Muscle layer of duodenum (tissue), 2 donors: ENCODE results near the gene ARID3C.

Experiments used
- H3K27ac ChIP-seq: one replicate; pipeline ENCODE4 v1.7.0; 2013; ENCODE audit warnings: mild to moderate bottlenecking, low read length
- H3K27me3 ChIP-seq: one replicate; pipeline ENCODE4 v1.7.0; 2013; ENCODE audit warnings: low read depth, mild to moderate bottlenecking, control low read depth, low read length
- H3K36me3 ChIP-seq, 2 donors: one replicate each; pipeline ENCODE4 v1.7.0; 2013; ENCODE audit warnings: low read length in 2 of 2, control low read depth in 1 of 2, mild to moderate bottlenecking in 1 of 2; ENCODE audit not compliant: insufficient read depth in 2 of 2, control insufficient read depth in 1 of 2
- H3K4me1 ChIP-seq, 2 donors: one replicate each; pipeline ENCODE4 v1.7.0; 2013; ENCODE audit warnings: low read length in 2 of 2, mild to moderate bottlenecking in 2 of 2, control low read depth in 1 of 2, moderate library complexity in 1 of 2; ENCODE audit not compliant: insufficient read depth in 2 of 2, control insufficient read depth in 1 of 2
- H3K4me3 ChIP-seq, 2 donors: one replicate each; pipeline ENCODE4 v1.7.0; 2013; ENCODE audit warnings: low read length in 2 of 2, low read depth in 1 of 2, mild to moderate bottlenecking in 1 of 2
- H3K9me3 ChIP-seq, 2 donors: one replicate each; pipeline ENCODE4 v1.7.0; 2013; ENCODE audit warnings: low read length in 2 of 2, control low read depth in 1 of 2, mild to moderate bottlenecking in 1 of 2; ENCODE audit not compliant: control insufficient read depth in 1 of 2
- donor health status: healthy.

ARID3C gene, protein sequence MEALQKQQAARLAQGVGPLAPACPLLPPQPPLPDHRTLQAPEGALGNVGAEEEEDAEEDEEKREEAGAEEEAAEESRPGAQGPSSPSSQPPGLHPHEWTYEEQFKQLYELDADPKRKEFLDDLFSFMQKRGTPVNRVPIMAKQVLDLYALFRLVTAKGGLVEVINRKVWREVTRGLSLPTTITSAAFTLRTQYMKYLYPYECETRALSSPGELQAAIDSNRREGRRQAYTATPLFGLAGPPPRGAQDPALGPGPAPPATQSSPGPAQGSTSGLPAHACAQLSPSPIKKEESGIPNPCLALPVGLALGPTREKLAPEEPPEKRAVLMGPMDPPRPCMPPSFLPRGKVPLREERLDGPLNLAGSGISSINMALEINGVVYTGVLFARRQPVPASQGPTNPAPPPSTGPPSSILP

DNA sequence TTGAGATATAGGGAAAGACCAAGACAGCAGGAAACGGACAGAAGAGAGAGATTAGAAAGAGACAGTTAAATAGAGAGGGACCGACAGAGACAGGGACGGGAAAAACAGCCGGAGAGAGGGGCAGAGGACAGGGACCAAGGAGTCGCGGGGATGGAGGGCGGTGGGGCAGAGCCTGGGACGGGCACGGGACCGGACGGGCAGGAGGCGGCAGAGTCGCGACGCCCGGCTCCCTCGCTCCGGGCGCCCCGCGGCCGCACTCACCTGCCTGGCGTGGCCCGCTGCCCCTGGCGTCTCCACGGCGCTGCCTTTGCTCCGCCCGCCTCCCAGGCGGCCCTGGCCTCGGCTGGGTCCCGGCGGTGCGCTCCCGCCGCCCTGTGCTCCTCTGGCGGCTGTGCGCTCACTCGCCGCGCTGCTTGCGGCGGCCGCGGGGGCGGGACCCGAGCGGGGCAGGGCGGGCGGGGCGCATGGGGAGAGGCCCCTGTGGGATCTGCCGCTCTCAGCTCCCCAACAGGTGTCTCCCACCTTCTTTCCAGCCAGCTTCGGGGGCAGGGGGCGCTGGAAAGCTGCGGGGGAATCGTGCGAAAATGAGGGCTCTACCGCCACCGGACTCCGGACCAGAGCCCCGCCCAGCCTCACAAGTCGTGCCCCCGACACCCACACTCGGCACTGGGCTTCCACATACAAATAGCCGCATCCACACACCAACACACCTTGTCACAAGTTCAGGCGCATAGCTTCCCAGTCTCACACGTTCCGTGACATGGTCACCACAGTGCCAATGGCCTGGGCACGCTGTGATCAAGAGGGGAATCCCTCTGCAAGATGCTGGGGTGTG is at the start of gene ARID3C:
ARID3C (minus strand) TSS at position 411 of the 835 bp plus-strand sequence. CDS start 1,052 bp downstream, outside the sequence.
- H3K27ac ChIP-seq, result no peak within 1 kb of the TSS
- H3K4me1 ChIP-seq, result peaks cover 4 to 11% of the 10 kb centered on the region in 2 donors
- H3K9me3 ChIP-seq, result no peaks in the 10 kb centered on the region
- peak within 1 kb of the TSS; percentile 33 to 49 for H3K4me3 ChIP-seq
- H3K36me3 ChIP-seq, result no peaks in the 10 kb centered on the region
- H3K27me3 ChIP-seq, result peaks cover 53% of the 10 kb centered on the region

DNA sequence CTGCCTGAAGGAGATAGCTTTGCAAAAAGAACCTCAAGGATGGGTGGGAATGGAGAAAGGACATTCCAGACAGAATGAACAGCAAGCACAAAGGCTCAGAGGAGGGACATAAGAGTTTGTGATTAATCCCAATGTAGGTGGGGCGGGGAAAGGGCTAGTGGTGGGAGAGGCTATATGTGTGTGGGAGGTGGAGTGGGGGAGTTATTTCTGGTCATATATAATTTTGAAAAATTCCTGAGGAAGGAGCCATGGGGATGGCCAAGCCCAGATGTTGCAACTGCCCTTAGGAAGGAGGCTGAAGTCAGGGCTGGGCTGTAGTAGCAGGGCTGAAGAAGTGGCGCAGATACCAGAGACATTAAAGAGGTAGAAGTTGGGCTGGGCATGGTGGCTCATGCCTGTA is 47.0 kb upstream of the ARID3C start:
- no peaks in the 10 kb centered on the region for H3K27me3 ChIP-seq
- H3K27ac ChIP-seq, result no peak overlapping the region
- no peaks in the 10 kb centered on the region for H3K36me3 ChIP-seq
- no peaks in the 10 kb centered on the region for H3K4me1 ChIP-seq
- no peak overlapping the region for H3K4me3 ChIP-seq
- H3K9me3 ChIP-seq, result no peaks in the 10 kb centered on the region

DNA sequence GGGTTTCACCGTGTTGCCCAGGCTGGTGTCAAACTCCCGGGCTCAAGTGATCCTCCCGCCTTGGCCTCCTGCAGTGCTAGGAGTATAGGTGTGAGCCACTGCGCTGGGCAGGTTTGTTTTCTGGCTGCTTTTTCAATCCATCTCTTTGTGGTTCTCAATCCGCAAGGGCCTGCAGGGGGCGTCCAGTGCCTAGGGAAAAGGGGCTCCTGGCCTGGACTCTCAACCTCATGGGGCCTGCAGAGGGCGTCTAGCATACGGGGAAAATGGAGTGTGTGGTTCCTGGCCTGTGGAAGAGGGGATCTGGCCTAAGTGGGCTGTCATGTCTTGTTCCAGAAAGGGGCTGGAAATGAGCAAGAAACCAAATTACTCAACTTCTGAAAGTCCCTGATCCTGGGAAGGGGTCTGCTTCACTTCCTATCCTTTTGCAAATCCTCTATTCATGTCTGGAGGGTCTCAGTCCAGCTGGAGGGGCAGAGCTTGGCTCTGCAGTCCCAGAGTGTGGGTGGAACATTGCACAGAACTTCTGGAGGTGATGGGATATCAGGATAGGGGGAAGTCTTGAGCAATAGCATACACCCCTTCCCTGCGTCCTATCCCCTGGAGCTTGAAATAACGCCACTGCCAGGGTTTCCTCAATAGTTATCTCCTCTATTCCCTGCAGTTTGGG is 46.3 kb upstream of the ARID3C start:
- no peaks in the 10 kb centered on the region for H3K36me3 ChIP-seq
- no peak overlapping the region for H3K27ac ChIP-seq
- no peaks in the 10 kb centered on the region for H3K27me3 ChIP-seq
- H3K4me3 ChIP-seq, result no peak overlapping the region
- H3K4me1 ChIP-seq, result no peaks in the 10 kb centered on the region
- no peaks in the 10 kb centered on the region for H3K9me3 ChIP-seq

DNA sequence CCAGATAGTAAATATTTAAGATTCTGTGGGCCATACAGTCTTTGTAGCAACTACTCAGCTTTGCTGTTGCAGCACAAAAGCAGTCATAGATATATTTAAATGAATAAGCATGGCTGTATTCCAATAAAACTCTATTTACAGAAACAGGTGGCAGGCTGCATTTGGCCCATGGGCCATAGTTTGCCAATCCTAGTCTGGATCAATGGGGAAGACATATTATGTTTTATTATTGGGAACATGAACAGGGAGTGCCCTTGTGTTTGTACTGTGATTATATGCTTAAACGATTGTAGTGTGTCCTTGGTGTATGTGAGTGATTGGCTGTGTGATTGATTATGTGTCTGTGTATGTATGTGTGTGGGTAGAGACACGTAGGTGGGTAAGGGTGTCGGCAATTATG is 45.6 kb upstream of the ARID3C start:
- H3K36me3 ChIP-seq, result no peaks in the 10 kb centered on the region
- no peak overlapping the region for H3K4me3 ChIP-seq
- H3K27me3 ChIP-seq, result no peaks in the 10 kb centered on the region
- H3K9me3 ChIP-seq, result no peaks in the 10 kb centered on the region
- no peaks in the 10 kb centered on the region for H3K4me1 ChIP-seq
- no peak overlapping the region for H3K27ac ChIP-seq

DNA sequence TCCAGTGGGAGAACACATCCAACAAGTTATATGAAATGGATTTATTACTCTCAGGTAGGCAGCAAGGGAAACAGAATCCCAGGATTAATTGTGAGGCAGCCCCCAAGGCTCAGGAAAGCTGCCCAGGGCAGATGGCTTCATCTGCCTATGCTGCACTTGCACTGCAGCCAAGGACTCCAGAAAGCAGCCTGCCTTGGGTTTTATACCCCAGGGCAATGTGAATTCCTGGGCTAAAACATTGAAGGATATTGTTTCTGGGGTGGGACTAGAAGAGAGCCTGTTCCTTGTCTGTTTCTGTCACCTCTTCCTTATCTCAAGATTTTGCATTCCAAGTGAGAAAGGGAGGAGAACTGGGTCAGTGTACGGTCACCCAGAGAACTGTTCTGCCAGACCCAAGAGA is 42.4 kb upstream of the ARID3C start:
- no peaks in the 10 kb centered on the region for H3K36me3 ChIP-seq
- H3K4me3 ChIP-seq, result no peak overlapping the region

DNA sequence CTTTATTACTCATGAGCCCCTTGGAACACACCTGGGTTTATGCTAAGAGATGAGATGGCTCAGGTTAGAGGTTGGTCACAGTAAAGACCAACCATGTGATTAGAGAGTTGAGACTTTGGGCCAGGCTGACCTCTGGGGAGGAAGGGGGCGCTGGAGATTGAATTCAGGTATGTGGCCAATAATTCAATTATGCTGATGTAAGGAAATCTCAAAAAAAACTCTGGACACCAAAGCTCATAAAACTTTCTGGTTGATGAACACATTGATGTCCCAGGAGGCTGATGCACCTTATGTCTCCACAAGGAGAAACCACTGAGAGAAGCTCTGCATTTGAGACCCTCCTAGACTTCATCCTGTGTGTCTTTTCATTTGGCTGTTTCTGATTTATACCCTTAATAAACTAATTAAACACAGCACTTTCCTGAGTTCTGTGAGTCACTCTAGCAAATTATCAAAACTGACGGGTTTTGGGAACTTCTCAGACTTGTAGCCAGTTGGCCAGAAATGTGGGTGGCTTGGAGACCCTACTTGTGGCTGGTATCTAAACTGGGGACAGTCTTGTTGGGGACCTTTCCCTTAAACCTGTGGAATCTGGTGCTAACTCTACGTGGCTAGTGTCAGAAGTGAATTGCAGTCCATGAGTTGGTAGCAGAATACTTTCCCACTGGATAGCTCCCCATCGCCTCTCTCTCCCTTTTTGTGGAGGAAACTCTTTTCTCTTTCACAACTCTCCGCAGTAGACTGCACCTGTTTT is 41.1 kb upstream of the ARID3C start:
- no peaks in the 10 kb centered on the region for H3K27me3 ChIP-seq
- H3K9me3 ChIP-seq, result no peaks in the 10 kb centered on the region
- H3K4me1 ChIP-seq, result peaks cover 0 to under 1% of the 10 kb centered on the region in 2 donors
- no peak overlapping the region for H3K27ac ChIP-seq
- H3K4me3 ChIP-seq, result no peak overlapping the region
- H3K36me3 ChIP-seq, result no peaks in the 10 kb centered on the region

More for the DNA sequence above, 42.4 kb upstream of the ARID3C start:
- Histone ChIP-seq H3K27me3 (no peaks in the 10 kb centered on the region), H3K9me3 (no peaks in the 10 kb centered on the region), H3K4me1 (no peaks in the 10 kb centered on the region), H3K27ac (no peak overlapping the region)

DNA sequence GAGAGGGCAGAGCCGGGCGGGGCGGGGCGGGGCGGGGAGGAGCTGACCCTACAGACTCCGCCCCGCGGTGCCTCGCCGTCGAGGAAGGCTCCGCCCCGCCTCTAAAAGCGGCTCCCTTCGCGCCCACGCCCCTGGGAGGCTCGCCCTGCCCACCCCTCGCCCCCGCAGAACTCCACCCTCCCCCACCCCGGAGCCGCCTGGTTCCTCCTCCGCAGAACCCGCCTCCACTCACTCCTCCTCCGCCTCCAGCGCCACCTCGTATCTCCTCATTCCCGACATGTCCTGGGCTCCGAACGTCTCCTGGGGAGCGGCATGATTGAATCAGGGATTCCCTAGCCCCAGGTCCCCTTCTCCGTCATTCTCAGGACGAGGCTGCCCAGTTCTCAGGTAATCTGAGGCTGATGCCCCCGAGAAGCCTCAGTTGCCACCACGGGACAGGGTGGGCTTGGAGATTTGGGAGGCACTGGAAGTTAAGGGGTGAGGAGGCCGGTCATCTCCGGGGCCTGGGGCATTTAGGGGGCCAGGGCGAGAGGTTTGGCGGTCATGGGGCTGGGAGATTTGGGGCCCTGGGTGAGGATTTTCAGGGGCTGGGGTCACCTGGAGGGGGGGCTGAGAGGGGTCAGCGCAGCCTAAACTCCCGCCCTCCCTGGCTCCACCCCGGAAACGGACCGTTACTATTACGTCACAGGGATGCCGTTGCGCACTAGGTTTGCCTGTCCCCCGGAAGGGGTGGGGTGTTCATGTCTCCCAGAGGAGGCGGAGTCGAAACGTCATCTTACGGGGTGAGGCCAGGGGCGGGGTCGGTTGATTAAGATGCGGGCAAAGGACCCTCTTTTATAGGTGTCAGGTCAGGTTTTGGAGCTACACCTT is 36.8 kb upstream of the ARID3C start:
- Histone ChIP-seq H3K27me3 (no peaks in the 10 kb centered on the region), H3K4me3 (peak overlapping the region; percentile 76 to 85), H3K9me3 (no peaks in the 10 kb centered on the region), H3K4me1 (peaks cover 5 to 8% of the 10 kb centered on the region in 2 donors), H3K27ac (peak overlapping the region; percentile 96), H3K36me3 (peaks cover under 1 to 21% of the 10 kb centered on the region in 2 donors)

DNA sequence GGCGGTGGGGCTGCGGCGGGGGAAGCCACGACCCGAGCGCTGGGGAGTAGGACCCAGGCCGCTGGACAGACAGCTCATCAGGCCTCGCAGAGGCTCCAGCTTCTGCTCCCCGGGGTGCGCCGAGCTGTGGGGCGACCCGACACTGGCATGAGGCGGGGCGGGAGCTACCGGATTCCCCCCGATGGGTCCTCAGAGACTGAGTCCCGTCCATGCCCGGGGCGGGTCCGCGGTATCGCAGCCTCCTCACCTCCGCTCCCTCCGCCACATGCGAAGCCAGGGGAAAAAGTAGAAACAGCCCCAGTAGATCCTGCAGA is 36.2 kb upstream of the ARID3C start:
- H3K36me3 ChIP-seq, result peaks cover 4 to 27% of the 10 kb centered on the region in 2 donors
- peak overlapping the region; percentile 56 to 76 for H3K4me3 ChIP-seq
- H3K27ac ChIP-seq, result peak overlapping the region; percentile 85
- no peaks in the 10 kb centered on the region for H3K9me3 ChIP-seq
- H3K4me1 ChIP-seq, result peaks cover 5 to 8% of the 10 kb centered on the region in 2 donors
- H3K27me3 ChIP-seq, result no peaks in the 10 kb centered on the region

DNA sequence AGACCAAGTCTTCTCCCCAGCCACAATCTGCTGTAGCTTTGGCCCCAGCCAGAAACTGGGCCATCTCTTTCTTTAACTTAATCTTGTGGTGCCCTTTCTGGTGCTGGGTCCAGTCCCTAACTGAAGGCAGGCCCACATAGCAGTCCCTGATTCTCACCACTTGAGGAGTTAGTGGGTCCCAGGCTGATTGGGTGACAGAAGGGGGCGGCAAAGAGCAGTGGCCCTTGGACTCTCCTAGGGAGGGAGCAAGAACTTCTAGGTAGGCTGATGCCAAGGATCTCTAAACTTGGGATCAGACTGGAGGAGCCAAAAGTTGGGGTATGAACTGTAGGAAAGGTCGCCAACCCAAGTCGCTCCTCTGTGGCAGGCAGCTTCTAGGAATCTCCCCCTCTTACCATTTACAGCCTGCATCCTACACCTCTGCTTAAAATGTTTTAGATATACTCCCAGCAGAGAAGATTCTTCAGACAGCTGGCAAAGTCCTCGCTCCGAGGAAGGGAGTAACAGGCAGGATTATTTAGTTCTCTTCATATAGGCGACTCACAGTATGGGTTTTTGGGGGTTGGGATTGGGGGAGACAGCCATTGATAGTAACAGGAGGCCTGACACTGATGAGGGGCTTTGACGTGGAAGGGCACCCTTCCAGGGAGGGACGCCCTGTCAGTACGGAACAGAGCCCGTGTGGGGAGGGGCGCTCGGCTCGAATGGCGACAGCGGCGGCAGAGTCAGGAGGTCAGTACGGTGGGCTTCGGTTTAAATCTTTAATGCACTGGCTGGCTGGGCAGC is 35.6 kb upstream of the ARID3C start:
- H3K27me3 ChIP-seq, result no peaks in the 10 kb centered on the region
- H3K9me3 ChIP-seq, result no peaks in the 10 kb centered on the region
- peak overlapping the region; percentile 85 for H3K27ac ChIP-seq
- H3K4me3 ChIP-seq, result peak overlapping the region; percentile 56 to 76
- peaks cover 7 to 32% of the 10 kb centered on the region in 2 donors for H3K36me3 ChIP-seq
- H3K4me1 ChIP-seq, result peaks cover 5 to 8% of the 10 kb centered on the region in 2 donors

DNA sequence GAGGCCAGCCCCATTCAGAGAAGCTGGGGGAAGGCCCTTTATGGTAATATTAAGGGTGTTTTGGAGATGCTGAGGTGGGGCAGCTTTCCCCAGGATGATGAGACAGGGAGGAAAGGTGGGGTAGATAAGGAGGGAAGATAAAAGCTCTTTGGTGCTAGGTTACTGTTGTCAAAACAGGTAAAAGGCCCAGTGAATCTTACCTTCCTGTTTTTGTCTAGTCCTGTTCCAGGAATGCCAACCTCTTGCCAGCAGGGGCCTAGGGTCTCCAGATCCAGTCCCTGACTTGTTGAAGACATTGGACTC is 34.4 kb upstream of the ARID3C start:
- Histone ChIP-seq H3K4me3 (no peak overlapping the region), H3K27me3 (no peaks in the 10 kb centered on the region), H3K36me3 (peaks cover 7 to 34% of the 10 kb centered on the region in 2 donors), H3K9me3 (no peaks in the 10 kb centered on the region), H3K27ac (no peak overlapping the region), H3K4me1 (peaks cover 5 to 8% of the 10 kb centered on the region in 2 donors)
